ENCODE results near the gene RPL13.

RPL13 gene

GRCh38 chr16:89600956-89601355 lies 40.5 kb downstream of the RPL13 start:
- DNase-seq = no peak

- no peak for DNase-seq
These were observed 41.4 kb downstream of the RPL13 start for GRCh38 chr16:89601906-89602272.

GRCh38 chr16:89602273-89602951 lies 41.9 kb downstream of the RPL13 start:
- DNase-seq = peak; percentile 63

- no peak for DNase-seq
These were observed 42.6 kb downstream of the RPL13 start for GRCh38 chr16:89602952-89603590.

- no peak for DNase-seq
These were observed 44.3 kb downstream of the RPL13 start for GRCh38 chr16:89604764-89605163.

GRCh38 chr16:89605186-89605970 lies 44.9 kb downstream of the RPL13 start:
- DNase-seq = no peak

- DNase-seq = no peak
These were observed 45.5 kb downstream of the RPL13 start for GRCh38 chr16:89606006-89606405.

GRCh38 chr16:89607453-89607852 lies 47.0 kb downstream of the RPL13 start:
- no peak for DNase-seq

GRCh38 chr16:89607937-89608740 lies 47.7 kb downstream of the RPL13 start:
- DNase-seq = no peak

- no peak for DNase-seq
These were observed 49.6 kb downstream of the RPL13 start for GRCh38 chr16:89610108-89610453.

GRCh38 chr16:89612415-89613166 lies 52.1 kb downstream of the RPL13 start:
- no peak for DNase-seq

- no peak for DNase-seq
These were observed 52.9 kb downstream of the RPL13 start, which contains the start of gene DPEP1 for GRCh38 chr16:89613231-89613953. DPEP1 (plus strand) TSS chr16:89613642; CDS start chr16:89630411, 16,769 bp downstream.

- DNase-seq = no peak
These were observed 53.5 kb downstream of the RPL13 start for GRCh38 chr16:89613954-89614459.

Data from stimulated activated CD4-positive, alpha-beta T cell treated with anti-CD3 and anti-CD28 coated beads, Interleukin-12 subunit alpha, Interleukin-12 subunit beta, amount 100 ng/mL, for 4 hours (primary cell).